ENCODE measurements around the gene GBA3.
A peak's percentile ranks its signal among the peaks of the same experiment; 100 is the strongest.

Gene GBA3

DNA sequence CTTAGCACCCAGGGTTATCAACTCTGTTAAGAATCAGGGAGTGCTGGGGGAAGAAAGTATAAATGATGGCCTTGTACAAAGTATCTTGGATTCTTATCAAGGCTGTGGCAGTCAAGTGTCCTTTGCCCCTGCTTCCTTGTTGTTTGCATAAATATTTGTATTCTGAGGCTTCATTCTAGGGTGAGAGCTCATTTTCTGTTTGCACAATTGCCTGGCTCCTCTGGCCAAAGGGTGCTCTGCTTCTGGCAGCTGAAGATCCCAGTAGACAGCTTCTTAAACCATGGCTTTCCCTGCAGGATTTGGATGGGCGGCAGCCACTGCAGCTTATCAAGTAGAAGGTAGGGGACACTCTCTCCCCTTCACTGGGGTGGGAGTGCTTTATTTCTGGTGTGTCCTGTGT is at the start of gene GBA3:
GBA3 (plus strand) TSS at position 202 of the 400 bp plus-strand sequence.
- DNase-seq = peak; percentile 39

DNA sequence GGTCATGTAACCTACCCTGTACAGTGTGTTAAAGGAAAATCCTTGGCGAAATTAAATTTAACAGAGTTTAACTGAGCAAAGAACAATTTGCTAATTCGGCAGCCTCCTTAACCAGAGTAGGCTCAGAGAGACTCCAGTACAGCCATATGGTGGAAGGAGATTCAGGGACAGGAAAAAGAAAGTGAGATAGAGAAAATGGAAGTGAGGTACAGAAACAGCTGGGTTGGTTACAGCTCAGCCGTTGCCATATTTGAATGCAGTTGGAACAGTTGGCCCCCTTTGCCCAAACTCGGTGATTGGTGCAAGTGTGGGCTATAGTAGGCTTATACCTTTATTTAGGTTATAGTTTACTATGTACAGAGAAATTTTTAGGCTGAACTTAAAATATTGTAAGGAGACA is 48.8 kb upstream of the GBA3 start:
- DNase-seq = no peak

DNA sequence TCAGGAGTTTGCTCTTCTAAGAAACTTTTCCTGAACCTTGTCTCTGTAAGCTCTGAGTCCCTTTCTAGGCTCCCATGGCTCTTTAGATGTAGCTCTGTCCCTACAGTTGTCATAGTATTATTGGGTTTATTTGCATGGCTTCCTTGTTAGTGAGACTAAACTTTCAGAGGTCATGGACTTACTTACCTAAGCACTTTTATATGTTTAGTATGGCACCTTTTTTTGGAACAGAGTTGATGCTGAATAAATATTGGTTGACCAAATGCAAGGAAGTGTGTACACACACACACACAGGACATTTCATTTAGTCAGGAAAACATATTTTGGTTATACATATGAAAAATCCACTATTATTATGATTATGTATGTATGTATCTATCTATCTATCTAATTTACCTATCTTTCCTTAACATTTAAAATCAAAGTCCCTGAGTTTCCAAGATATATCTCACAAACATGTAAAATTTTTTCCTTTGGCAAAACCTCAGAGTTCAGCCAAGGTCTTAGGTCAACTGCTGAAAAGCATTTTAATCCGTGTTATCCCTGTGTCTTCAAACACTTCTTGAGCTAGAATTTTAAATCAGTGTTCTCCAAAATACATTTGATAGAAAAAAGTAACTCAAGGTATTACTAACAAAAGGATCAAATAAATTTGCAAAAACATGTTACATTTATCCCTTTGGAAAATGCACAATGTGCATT is 47.1 kb upstream of the GBA3 start:
- no peak for DNase-seq

DNA sequence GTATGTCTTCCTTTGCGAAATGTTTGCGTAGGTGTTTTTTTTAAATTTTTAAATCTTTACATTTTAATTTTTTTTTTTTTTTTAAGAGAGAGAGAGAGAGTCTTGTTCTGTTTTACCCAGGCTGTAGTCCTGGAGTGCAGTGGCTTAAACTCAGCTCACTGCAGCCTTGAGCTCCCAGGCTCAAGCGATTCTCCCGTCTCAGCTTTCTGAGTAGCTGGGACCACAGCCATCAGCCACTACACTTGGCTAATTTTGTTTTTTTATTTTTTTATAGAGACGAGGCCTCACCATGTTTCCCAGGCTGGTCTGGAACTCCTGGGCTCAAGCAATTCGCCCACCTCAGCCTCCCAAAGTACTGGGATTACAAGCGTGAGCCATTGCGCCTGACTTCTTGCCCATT is 43.7 kb upstream of the GBA3 start:
- DNase-seq = peak; percentile 8

DNA sequence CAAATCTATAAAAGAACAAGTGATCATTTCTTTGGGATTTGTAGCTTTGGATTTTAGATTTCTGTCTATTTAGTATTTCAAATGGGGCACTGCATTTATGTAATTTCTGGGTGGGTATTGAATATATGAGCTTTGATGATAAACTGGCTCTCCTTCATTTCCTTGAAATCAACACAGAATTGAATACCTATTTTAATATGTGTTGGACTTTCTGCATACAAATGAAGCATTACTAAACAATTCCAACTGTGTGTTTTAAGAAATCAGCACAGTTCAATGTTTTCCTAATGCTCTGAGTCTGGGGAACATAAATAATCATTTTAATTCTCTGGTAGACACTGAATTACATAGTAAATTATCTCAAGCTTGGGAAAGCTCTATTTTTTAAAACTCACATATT is 42.0 kb upstream of the GBA3 start:
- no peak for DNase-seq

DNA sequence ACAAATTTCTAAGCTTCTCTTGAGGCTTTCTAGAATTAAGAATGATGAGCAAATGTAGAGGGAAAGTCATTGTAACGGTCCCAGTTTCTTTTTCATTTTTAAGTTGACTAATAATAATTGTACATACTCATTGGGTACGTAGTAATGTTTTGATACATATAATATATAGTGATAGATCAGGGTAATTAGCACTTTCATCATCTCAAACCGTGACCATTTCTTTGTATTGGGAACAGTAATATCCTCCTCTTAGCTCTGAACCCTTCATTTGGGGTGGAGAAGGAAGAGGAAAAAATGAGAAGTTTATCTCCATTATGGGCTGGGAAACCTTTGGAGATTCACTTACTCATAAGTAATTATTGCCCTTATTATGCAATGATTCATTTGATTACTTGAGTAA is 39.0 kb upstream of the GBA3 start:
- no peak for DNase-seq

DNA sequence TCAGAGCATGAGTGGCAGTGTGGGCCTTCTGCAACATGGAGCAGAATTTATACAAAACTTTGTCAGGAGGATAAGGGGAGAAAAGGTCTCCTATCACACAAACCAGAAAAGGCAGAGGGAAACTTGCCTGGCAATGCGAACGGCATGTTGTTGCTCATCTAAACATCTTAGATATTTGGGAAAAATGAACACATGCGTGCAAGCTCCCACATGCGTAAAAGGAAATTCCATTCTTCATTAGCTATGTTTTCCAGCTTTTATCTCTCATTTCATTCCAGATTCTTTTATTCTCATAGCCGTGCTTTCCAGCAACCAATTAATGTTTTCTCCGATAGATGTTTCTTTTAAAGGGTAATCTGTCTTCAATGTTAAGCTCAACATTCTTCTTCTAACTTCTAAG is 31.3 kb upstream of the GBA3 start:
- no peak for DNase-seq

DNA sequence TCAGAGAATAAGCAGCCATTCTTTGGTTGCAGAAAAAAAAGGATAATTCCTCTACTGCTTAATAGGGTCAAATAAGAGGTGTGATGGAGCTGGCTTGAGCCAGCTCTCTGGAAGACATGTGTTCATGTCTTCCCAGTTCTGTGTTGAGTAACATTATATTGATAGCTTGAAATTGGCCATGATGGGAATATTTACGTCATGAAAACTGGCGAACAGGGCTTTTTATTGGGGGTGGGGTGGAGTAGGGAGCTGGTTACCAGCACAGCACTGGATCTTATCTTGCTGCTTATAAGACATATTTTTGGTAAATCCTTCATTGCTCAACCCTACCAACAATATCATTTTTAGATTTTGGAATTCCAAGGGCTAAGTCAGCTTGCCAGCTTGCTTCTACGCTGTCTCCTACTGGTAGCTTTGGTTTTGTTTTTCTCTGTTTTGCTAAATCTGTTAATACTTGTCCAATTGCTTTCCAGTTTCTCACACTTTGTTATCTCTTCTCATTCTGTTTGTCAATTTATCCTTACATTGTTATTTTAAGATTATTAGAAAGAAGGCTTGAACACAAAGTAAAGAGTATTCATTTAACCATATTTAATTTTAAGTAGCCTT is 25.3 kb upstream of the GBA3 start:
- DNase-seq = no peak

DNA sequence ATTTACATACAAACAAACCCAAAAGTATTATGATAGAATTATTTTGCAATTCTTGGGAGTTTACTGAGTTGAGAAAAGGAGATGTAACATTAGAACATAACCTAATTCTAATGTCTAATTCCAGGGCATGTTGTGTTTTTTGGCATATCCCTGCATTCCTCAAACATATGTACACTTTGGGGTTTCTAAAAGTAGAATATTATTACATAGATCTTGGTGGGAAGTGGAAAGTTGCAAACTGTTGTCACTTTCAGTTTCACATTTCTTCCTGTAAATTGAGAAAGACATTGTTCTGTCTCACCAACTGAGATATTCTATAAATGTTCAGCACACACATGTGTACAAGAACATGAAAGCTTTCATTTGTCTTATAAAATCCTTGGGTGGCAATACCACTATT is 24.4 kb upstream of the GBA3 start:
- DNase-seq = no peak

DNA sequence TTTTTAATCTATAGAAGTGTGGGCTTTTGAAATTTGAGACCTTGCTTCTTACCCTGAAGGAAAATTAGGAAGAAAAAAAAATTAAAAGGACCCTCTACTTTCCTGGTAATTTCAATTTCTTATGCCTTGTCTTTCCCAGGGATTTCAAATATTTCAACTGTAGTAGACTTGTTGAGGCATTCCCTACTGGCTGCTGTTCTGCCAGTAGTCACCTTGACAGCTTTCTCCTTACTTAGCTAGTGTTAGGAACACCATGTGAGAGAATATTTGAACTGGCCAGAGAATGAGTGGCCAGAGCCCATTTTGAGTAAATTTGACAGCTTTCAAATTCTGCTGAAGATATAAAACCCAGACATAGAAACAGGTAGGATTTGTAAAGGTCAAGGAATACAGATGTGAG is 24.0 kb upstream of the GBA3 start:
- DNase-seq = no peak

DNA sequence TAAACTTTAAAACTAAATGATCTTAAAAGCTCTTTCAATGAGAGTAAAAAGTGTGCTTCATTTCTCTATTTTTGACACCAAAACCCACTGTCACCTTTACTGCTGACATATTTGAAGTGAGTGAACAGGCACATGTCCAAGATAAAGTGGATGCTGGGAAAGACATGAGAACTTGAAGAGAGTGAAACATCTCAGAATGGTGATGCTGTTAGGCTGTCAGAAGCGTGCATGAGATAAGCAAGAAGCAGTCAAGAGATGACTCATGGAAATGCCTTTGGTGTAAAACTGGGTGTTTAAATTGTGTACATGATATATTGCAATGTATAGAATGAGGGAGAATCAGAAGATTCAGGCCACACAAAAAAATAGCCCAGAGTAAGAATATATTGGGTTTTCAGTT is 21.8 kb upstream of the GBA3 start:
- DNase-seq = no peak

DNA sequence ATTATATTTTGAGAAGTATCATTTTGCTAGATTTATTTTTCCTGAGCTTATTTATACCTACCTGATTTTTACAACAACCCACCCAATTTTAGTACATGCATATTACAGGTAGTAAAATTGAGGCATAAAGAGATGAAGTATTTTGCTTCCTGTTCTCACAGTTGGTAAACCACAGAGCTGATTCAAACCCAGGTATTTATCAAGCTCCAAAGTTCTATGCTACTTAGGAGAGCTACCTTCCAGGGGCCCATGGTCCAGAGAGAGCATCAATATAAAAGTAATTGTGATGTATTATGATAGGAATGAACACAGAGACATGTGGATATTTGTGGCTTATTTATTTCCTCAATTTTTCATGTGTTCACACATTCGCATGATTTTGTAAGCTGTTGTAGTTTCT is 20.2 kb upstream of the GBA3 start:
- no peak for DNase-seq

DNA sequence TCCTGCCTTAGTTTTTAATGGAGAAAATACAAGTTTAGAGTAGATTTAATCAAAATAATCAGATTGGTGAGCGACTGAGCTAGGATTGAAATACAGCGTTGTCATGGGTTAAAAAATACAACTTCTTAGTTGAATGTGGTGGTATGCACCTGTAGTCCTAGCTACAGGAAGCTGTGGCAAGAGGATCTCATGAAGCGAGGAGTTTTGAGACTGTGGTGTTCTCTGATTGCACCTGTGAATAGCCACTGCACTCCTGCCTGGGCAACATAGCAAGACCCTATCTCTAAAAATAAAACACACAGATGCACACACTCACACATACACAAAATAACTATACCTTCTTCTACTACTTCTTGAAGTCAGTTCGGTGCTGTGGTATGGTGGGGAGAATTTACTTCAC is 19.8 kb upstream of the GBA3 start:
- no peak for DNase-seq

DNA sequence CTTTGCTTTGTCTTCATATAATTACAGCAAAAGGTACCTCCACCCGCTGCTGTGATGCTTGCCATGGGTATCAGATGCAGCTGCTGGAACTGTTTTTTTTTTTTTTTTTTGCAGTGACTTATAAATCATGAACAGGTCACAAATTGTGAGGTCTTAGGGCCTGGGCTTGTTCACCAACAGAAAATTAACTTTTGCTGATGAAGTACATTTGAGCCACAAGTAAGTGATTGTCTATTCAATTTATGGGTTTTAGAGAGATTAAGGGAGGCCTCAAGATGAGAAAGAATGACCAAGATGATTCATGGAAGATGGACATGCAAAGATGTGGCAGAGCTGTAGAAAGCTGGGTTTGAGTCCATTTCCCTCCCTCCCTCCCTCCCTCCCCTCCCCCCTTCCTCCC is 18.0 kb upstream of the GBA3 start:
- DNase-seq = no peak

DNA sequence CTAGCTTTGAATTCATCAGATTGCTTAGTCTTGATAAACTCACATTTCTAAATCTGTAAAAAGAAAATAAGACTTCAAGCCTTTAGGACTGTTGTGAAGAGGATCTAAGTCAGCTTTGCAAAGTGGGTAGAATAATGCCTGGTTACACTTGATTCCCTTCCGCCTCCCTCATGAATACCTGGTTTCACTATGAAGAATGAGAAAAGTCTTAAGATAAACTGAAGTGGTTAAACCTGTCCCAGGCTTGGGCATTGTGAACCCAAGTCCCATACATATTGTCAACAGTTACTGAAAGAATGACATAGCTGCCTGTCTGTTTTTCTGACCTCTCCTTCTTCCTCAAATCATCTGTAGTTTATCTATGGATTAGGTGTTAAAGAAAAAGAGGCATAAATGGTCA is 16.7 kb upstream of the GBA3 start:
- DNase-seq = no peak

DNA sequence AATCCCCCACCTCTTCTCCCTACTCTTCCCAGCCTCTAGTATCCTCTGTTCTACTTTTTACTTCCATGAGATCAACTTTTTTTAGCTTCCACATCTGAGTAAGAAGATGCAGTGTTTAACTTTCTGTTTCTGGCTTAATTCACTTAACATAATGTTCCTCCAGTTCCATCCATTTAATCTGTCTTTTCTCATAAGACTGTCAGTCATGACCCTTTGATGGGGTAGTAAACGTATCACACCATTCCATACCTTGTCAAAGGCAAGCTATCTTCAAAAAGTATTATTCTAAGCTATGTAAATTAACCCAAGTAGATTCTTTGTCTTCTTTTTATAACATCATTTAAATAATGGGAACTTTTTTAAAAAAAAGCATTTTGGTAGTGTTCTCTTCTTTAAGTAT is 15.0 kb upstream of the GBA3 start:
- no peak for DNase-seq

DNA sequence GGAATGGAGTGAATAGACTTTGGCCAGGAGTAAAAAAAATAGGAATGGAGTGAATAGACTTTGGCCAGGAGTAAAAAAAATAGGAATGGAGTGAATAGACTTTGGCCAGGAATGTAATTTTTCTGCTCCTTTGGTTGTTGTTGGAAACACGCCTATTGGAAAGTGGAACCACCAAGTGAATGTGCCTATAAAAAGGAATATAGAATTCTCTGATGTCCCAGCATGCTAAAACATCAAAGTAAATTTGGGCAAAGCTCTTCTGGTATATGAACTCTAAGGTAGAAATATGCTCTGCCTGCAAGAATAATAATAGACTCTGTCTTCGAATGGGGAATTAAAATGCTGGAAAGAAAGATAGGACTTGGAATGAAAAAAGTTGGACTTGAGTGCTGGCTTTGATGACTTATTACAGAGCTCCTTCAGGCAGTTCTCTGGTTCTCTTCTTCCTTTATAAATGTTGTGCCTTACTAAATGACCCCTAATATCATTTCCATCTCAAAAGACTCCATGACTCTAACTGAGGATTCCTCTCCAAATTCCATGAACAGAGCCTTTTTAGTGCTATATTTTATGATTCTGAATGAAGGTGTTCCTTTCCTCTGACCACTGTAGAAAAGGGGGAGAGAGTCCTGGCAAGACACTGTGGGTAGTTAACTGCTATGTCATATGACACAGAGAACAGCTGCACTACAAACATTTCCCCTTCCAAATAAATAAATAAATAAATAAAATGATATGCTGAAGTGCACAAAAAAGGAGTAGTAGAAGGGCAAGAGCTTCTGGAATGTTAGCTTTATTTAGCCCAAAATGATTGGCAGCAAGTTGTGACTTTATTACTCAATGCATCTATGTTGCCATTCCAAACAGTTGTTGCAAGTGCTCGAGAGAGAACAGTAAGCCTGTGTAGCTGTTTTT is 13.5 kb upstream of the GBA3 start:
- DNase-seq = no peak

DNA sequence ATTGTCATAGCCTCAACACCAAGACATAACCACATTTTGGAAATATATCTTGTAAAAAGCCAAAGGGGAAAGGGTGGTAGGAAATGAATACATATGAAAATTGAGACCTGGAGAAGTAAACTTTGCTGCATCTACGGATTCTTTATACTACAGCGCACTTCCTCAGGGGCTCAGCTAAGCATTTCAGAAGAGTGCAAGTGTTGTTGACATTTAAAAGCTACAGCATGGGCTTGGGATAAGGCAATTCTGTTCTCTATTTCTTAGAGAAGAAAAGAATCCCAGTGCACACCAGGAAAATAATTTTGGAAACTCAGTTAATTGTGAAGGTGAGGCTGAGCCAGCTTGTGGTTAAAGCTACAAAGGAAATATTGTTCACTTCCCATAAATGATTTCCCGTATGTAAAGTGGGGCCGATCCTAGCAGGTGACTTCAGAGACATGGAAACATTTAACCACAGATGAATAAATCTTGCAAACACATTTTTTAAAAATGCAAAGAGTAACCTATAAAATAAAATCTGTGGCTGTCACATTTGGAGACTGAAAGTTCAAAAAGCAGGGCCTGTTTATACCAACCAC is 12.6 kb upstream of the GBA3 start:
- no peak for DNase-seq

DNA sequence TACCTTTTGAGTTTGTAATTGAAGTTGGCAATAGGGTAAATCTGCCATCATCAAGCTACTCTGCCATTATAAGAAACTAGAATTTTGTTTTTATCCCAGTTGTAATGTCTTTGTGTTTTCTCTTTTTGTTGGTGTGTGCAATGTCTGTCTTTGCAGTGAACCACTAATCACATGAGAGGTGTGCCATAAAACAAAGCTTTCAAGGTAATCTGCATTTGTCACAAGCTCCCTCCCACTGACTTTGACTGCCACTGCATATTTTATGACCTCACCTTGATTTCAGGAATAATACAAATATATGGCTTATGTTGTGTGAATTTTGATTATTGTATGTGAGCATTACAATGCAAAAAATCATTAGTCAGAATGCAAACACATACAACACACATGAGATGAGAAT is 9.0 kb upstream of the GBA3 start:
- no peak for DNase-seq

DNA sequence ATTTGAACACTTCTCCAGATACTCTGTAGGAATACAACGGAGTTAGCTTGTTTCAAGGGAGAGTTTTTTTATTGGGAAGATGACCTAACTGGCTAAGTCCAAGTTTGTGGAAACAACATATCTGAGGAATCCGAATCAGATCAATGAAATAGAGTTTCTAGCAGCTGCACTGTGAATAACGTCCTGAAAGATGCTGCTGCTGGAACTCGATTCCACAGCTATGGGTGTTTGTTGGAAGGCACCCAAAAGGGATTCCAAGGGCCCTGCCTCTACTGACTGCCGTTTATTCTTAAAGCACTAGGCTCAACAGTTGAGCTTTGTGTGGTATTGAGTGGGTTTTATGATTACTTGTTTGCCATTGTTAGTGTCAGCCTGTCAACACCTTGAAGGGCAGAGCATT is 6.6 kb upstream of the GBA3 start:
- DNase-seq = no peak

DNA sequence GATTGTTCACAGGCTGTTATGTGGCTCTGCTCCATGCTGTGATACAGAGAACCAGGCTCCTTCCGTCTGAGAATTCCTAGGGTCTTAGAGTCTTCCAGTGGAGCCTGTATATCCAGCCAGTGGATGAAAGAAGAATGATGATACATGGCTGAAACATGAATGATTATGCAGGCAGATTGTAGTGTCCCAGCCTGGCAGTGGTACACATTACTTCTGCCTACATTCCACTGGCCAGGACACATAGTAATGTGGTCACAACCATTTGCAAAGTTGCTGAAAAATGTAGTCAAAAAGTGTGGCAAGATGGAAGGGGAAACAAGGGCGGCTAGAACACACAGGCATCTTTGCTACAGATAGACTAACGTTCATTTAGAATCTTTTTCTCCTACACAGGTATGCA is 4.5 kb upstream of the GBA3 start:
- no peak for DNase-seq

DNA sequence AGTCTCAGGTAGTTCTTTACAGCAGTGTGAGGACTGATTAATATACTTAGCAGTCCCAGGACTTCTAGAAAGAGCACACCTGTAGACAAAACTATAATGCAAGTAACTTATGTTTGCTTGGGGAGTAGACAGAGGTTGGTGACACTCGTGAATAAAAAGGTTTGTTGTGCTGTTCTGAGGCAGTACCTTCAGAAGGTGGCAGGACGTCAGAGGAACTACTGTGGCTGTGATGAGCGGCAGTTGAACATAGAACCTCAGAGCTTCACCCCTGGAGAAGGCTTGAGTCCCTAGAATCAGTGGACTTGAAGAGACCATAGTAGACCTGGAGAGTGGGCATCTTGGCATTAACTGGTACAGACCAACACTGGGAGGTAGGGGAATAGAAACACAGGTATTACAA is 3.3 kb upstream of the GBA3 start:
- DNase-seq = no peak

DNA sequence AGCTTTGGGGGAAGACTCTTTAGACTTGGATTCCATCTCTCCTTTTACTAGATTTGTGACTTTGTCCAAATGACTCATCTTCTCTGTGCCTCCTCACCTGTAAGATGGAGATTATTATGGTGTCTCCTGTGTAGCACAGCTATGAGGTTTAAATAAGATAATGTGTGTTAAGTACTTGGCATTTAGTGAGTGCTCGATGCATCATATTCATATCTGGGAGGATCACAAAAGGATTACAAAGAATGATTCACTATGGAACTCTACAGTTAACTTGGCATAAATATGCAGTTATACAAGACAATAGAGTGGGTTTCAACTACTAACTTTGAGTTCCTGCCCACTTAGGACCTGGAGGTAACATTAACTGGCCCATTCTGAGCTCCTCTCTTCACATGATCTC is 2.3 kb downstream of the GBA3 start:
- no peak for DNase-seq

DNA sequence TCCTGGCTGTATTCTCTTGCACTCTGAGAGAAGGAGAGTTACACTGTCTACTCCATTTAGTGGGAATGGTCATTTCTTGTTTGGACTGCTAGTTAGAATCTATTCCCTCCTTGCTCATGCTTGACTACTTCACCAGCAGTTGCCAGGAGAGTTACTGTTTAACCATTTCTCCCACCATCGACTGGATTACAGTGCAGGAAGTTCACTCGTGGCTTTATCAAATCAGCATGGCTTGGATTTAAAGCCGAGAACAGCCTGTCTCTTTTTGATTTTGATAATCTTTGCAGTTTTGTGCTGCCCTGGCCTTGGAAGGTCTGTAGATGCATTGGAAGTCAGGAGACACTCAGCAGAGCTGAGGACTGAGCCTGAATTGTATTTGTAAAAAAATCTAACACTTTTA is 3.2 kb downstream of the GBA3 start:
- no peak for DNase-seq

Data from NCI-H1092 treated with DMSO at 0.1 percent for 48 hours (cell line).